ENCODE data around the gene PPP2R5B.

PPP2R5B gene

DNA sequence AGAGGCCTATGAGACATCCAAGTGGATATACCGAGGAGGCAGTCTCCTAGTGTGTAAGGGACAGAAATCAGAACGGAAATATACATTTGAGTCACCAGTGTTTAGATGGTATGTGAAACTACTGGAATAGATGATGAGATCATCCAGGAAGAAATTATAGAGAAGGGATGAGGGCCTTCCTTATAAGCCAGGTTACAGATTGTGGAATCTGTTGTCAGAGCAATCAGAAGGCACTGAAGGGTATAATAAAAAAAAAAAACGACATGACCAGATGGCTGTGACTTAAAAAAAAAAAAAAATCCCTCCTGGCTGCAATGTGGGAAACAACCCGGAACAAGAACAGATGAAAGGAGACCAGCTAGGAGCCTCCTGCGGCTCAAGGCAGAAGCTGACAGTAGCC is 44.7 kb downstream of the PPP2R5B start:
- Histone ChIP-seq H4K12ac (ENCODE audit: low read depth, low read length) (no peak overlapping the region), H2BK5ac (ENCODE audit: low read depth, low read length, poor library complexity) (no peak overlapping the region), H3K79me2 (ENCODE audit: control insufficient read depth, insufficient read depth, low read length, poor library complexity) (no peaks in the 10 kb centered on the region), H4K91ac (ENCODE audit: low read depth, low read length) (no peak overlapping the region), H3K14ac (ENCODE audit: low read length) (no peak overlapping the region), H3K4me1 (ENCODE audit: control insufficient read depth in 1 of 2, insufficient read depth in 2 of 2, low read length in 2 of 2) (no peaks in the 10 kb centered on the region), H3K27me3 (ENCODE audit: insufficient read depth, low read length) (no peaks in the 10 kb centered on the region), H3K27ac (ENCODE audit: low read depth, low read length) (no peak overlapping the region), H2AFZ (ENCODE audit: insufficient read depth, low read length, poor library complexity) (no peak overlapping the region), H3K36me3 (ENCODE audit: control insufficient read depth in 1 of 2, insufficient read depth in 2 of 2, low read length in 2 of 2) (no peaks in the 10 kb centered on the region), H2AK5ac (ENCODE audit: low read length) (no peak overlapping the region), H2BK120ac (ENCODE audit: insufficient read depth, low read length, poor library complexity) (no peak overlapping the region), H3K4ac (ENCODE audit: low read depth, low read length) (no peak overlapping the region), H4K8ac (ENCODE audit: low read depth, low read length) (no peak overlapping the region), H3K4me2 (ENCODE audit: low read length) (no peak overlapping the region), H2BK12ac (ENCODE audit: low read length) (no peak overlapping the region), H3K79me1 (ENCODE audit: low read length) (no peaks in the 10 kb centered on the region), H3K9me3 (ENCODE audit: insufficient read depth, low read depth, low read length) (no peaks in the 10 kb centered on the region), H3K23ac (ENCODE audit: low read length) (no peak overlapping the region), H3K18ac (ENCODE audit: low read length) (no peak overlapping the region), H3K4me3 (ENCODE audit: low read depth, low read length) (no peak overlapping the region), H3K9ac (ENCODE audit: low read length) (no peak overlapping the region)
- no CpG with 5 or more reads among the region's 5 CpGs for WGBS (ENCODE audit: extremely low coverage, insufficient coverage, insufficient read length)
- DNase-seq = peak in 1 of 2 donors; percentile 66

DNA sequence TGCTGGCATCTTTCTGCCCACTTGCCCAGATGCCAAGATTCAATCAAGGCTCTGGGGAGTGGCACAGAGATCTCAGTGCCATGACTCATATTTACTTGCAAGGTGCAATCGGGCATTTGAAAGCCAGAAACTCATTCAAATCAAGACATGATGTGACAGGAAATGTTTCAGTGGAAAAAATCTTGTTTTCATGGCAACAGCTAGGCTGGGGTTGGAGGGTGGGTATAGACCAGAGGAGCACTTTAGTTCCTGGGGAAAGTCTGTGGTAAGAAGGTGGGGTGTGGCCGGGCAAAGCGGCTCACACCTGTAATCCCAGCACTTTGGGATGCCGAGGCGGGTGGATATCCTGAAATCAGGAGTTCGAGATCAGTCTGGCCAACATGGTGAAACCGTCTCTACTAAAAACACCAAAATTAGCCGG is 46.3 kb downstream of the PPP2R5B start:
- H3K9me3 ChIP-seq (ENCODE audit: insufficient read depth, low read depth, low read length) = no peaks in the 10 kb centered on the region
- no peak overlapping the region for H3K14ac ChIP-seq (ENCODE audit: low read length)
- H3K9ac ChIP-seq (ENCODE audit: low read length) = no peak overlapping the region
- H3K4me2 ChIP-seq (ENCODE audit: low read length) = no peak overlapping the region
- H3K4me3 ChIP-seq (ENCODE audit: low read depth, low read length) = no peak overlapping the region
- H4K91ac ChIP-seq (ENCODE audit: low read depth, low read length) = no peak overlapping the region
- H3K79me2 ChIP-seq (ENCODE audit: control insufficient read depth, insufficient read depth, low read length, poor library complexity) = no peaks in the 10 kb centered on the region
- H4K12ac ChIP-seq (ENCODE audit: low read depth, low read length) = no peak overlapping the region
- no peak overlapping the region for H3K23ac ChIP-seq (ENCODE audit: low read length)
- H4K8ac ChIP-seq (ENCODE audit: low read depth, low read length) = no peak overlapping the region
- no peak overlapping the region for H2AFZ ChIP-seq (ENCODE audit: insufficient read depth, low read length, poor library complexity)
- H3K27ac ChIP-seq (ENCODE audit: low read depth, low read length) = no peak overlapping the region
- H2BK12ac ChIP-seq (ENCODE audit: low read length) = no peak overlapping the region
- WGBS (ENCODE audit: extremely low coverage, insufficient coverage, insufficient read length) = no CpG with 5 or more reads among the region's 8 CpGs
- no peaks in the 10 kb centered on the region for H3K36me3 ChIP-seq (ENCODE audit: control insufficient read depth in 1 of 2, insufficient read depth in 2 of 2, low read length in 2 of 2)
- H3K4me1 ChIP-seq (ENCODE audit: control insufficient read depth in 1 of 2, insufficient read depth in 2 of 2, low read length in 2 of 2) = no peaks in the 10 kb centered on the region
- no peak for DNase-seq
- H3K27me3 ChIP-seq (ENCODE audit: insufficient read depth, low read length) = no peaks in the 10 kb centered on the region
- no peaks in the 10 kb centered on the region for H3K79me1 ChIP-seq (ENCODE audit: low read length)
- no peak overlapping the region for H2AK5ac ChIP-seq (ENCODE audit: low read length)
- no peak overlapping the region for H2BK120ac ChIP-seq (ENCODE audit: insufficient read depth, low read length, poor library complexity)
- no peak overlapping the region for H3K18ac ChIP-seq (ENCODE audit: low read length)
- H2BK5ac ChIP-seq (ENCODE audit: low read depth, low read length, poor library complexity) = peak overlapping the region; percentile 14
- H3K4ac ChIP-seq (ENCODE audit: low read depth, low read length) = no peak overlapping the region

DNA sequence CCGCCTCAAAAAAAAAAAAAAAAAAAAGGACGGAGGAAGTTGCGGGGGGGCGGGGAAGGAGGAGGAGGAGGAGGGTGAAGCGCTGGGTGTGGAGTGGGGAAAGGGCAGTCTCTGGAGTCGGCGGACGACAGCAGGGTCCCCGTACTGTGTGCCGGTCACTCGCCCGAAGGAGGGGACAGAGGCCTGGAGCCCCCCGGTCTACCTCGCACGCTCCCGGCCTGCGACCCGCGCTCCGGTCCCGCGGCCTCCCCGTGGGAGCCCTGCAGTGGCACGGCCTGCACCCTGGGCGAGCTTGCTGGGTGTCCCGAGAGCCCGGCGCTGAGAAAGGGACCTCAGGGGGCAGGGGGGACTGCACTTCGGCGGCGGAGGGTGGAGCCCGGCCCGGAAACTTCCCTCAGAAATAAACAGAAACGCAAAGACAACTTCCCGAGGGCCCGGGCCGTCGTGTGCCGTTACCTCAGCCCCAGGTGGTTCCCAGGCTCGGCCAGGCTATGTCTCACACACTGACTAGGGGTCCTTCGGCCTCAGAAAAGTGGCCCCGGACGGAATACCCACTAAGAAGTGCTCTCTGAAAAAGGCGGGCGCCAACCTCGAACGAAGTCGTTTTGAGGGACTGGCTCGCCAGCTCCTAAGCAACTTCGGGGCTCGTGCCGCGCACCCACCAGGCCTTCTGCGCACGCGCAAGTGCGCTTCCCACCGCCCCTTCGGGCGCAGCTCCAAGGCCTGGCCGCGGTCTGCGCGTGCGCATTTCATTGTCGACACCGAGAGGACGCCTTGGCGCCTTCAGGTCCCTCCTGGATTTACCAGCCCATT is 47.1 kb downstream of the PPP2R5B start, which contains the start of gene MAJIN:
MAJIN (minus strand) TSS at position 688 of the 813 bp plus-strand sequence. CDS start 12,703 bp downstream, outside the sequence.
- H2BK120ac ChIP-seq (ENCODE audit: insufficient read depth, low read length, poor library complexity) = no peak within 1 kb of the TSS

DNA sequence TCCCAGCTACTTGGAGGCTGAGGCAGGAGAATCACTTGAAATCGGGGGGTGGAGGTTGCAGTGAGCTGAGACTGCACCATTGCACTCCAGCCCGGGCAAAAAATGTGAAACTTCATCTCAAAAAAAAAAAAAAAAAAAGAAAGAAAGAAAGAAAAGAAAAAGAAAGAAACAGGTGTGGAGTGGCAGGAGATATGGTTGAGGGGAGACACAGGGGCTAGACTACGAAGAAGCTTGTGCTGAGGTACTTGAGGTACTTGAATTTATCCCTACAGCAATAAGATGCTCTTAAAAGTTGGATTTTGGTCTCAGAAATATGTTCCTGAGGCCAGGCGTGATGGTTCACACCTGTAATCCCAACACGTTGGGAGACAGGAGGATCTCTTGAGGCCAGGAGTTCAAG is 49.6 kb downstream of the PPP2R5B start:
- Histone ChIP-seq H3K9ac (ENCODE audit: low read length) (no peak overlapping the region), H3K14ac (ENCODE audit: low read length) (no peak overlapping the region), H3K27me3 (ENCODE audit: insufficient read depth, low read length) (no peaks in the 10 kb centered on the region), H3K4me3 (ENCODE audit: low read depth, low read length) (no peak overlapping the region), H2AFZ (ENCODE audit: insufficient read depth, low read length, poor library complexity) (no peak overlapping the region), H4K12ac (ENCODE audit: low read depth, low read length) (no peak overlapping the region), H2BK5ac (ENCODE audit: low read depth, low read length, poor library complexity) (no peak overlapping the region), H2BK120ac (ENCODE audit: insufficient read depth, low read length, poor library complexity) (no peak overlapping the region), H3K4me1 (ENCODE audit: control insufficient read depth in 1 of 2, insufficient read depth in 2 of 2, low read length in 2 of 2) (no peaks in the 10 kb centered on the region), H3K23ac (ENCODE audit: low read length) (no peak overlapping the region), H3K27ac (ENCODE audit: low read depth, low read length) (no peak overlapping the region), H3K9me3 (ENCODE audit: insufficient read depth, low read depth, low read length) (no peaks in the 10 kb centered on the region), H4K91ac (ENCODE audit: low read depth, low read length) (no peak overlapping the region), H2BK12ac (ENCODE audit: low read length) (no peak overlapping the region), H3K36me3 (ENCODE audit: control insufficient read depth in 1 of 2, insufficient read depth in 2 of 2, low read length in 2 of 2) (no peaks in the 10 kb centered on the region), H3K79me2 (ENCODE audit: control insufficient read depth, insufficient read depth, low read length, poor library complexity) (no peaks in the 10 kb centered on the region), H2AK5ac (ENCODE audit: low read length) (no peak overlapping the region), H3K79me1 (ENCODE audit: low read length) (no peaks in the 10 kb centered on the region), H3K18ac (ENCODE audit: low read length) (no peak overlapping the region), H3K4ac (ENCODE audit: low read depth, low read length) (no peak overlapping the region), H4K8ac (ENCODE audit: low read depth, low read length) (no peak overlapping the region), H3K4me2 (ENCODE audit: low read length) (no peak overlapping the region)
- DNase-seq = no peak
- no CpG with 5 or more reads among the region's 5 CpGs for WGBS (ENCODE audit: extremely low coverage, insufficient coverage, insufficient read length)

More for the DNA sequence above, 47.1 kb downstream of the PPP2R5B start, which contains the start of gene MAJIN:
- H3K27ac ChIP-seq (ENCODE audit: low read depth, low read length) = no peak within 1 kb of the TSS
- no peak within 1 kb of the TSS for H2AK5ac ChIP-seq (ENCODE audit: low read length)
- H3K4me1 ChIP-seq (ENCODE audit: control insufficient read depth in 1 of 2, insufficient read depth in 2 of 2, low read length in 2 of 2) = no peaks in the 10 kb centered on the region
- no peak within 1 kb of the TSS for H3K14ac ChIP-seq (ENCODE audit: low read length)
- H3K4me3 ChIP-seq (ENCODE audit: low read depth, low read length) = no peak within 1 kb of the TSS
- H2BK12ac ChIP-seq (ENCODE audit: low read length) = no peak within 1 kb of the TSS
- no peaks in the 10 kb centered on the region for H3K27me3 ChIP-seq (ENCODE audit: insufficient read depth, low read length)
- H4K91ac ChIP-seq (ENCODE audit: low read depth, low read length) = no peak within 1 kb of the TSS
- H3K36me3 ChIP-seq (ENCODE audit: control insufficient read depth in 1 of 2, insufficient read depth in 2 of 2, low read length in 2 of 2) = no peaks in the 10 kb centered on the region
- no peak within 1 kb of the TSS for H3K23ac ChIP-seq (ENCODE audit: low read length)
- H3K9me3 ChIP-seq (ENCODE audit: insufficient read depth, low read depth, low read length) = no peaks in the 10 kb centered on the region
- H3K4me2 ChIP-seq (ENCODE audit: low read length) = peak within 1 kb of the TSS; percentile 4
- no peak within 1 kb of the TSS for H4K8ac ChIP-seq (ENCODE audit: low read depth, low read length)
- H3K79me1 ChIP-seq (ENCODE audit: low read length) = no peaks in the 10 kb centered on the region
- no peak within 1 kb of the TSS for H3K9ac ChIP-seq (ENCODE audit: low read length)
- no peak within 1 kb of the TSS for H3K18ac ChIP-seq (ENCODE audit: low read length)
- no peak within 1 kb of the TSS for H2AFZ ChIP-seq (ENCODE audit: insufficient read depth, low read length, poor library complexity)
- peak; percentile 91 to 92 for DNase-seq
- peak within 1 kb of the TSS; percentile 14 for H2BK5ac ChIP-seq (ENCODE audit: low read depth, low read length, poor library complexity)
- no peaks in the 10 kb centered on the region for H3K79me2 ChIP-seq (ENCODE audit: control insufficient read depth, insufficient read depth, low read length, poor library complexity)
- no peak within 1 kb of the TSS for H4K12ac ChIP-seq (ENCODE audit: low read depth, low read length)
- no CpG with 5 or more reads among the region's 69 CpGs for WGBS (ENCODE audit: extremely low coverage, insufficient coverage, insufficient read length)
- H3K4ac ChIP-seq (ENCODE audit: low read depth, low read length) = no peak within 1 kb of the TSS

Measured in trophoblast cell (in vitro differentiated cells and primary cell).